Activated CD4-positive, alpha-beta T cell treated with anti-CD3 and anti-CD28 coated beads, Interleukin-2, amount 50 U/mL, for 48 hours (primary cell): ENCODE measurements around the gene DLX4.

Experiments used
- DNase-seq, 2 experiments: peaks; one replicate each; pipeline ENCODE4 v3.0.0-alpha.2; 2020

The DLX4 gene

DNA sequence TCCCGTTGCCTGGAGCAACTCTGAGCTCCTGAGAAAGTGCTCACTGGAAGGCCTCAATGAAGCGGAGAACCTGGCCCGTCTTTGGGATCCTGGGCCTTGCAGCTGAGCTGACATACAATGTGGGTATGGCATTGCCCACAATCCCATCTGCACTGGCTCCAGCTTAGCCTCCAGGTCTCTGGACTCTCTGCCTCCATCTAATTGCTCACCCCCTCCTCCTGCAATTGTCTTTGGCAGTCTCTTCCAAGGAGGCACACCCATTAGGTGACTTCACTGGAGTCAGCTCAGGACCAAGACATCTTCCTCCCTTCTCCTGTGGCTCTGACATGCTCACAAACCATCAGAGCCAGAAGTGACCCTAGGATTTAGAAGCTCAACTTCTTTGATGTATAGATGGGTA lies 1.5 kb downstream of the DLX4 start:
- no peak for DNase-seq

DNA sequence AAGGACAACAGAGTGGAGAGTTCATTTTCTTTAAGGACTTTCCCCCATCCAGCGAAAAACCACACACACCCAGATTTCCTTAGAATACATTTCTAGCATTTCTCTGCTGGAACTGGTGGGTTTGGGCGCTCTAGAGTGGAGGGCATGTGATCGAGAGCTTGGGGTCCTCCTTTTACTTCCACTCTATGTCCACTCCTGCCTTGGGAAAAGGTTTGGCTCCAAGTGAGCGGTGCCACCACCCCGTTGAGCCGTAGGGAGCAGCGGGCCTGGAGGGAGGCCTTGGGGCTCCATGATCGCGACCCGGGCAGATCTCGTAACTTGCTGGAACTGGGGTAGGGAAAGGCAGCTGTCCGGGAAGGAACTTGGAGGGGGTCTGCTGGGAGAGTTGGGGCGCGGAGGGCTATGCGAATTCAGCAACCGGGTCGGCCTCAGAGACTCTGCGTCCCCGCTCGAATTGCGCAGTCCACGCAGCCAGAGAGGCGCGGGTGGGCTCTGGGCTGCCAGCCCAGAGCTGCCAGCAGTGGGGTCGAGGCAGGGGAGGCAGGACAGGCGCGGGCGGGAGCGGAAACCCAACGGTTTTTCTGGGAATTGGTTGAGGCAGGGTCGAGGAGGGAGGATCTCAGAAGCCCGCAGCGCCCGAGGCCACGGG lies 2.3 kb downstream of the DLX4 start:
- no peak for DNase-seq

DNA sequence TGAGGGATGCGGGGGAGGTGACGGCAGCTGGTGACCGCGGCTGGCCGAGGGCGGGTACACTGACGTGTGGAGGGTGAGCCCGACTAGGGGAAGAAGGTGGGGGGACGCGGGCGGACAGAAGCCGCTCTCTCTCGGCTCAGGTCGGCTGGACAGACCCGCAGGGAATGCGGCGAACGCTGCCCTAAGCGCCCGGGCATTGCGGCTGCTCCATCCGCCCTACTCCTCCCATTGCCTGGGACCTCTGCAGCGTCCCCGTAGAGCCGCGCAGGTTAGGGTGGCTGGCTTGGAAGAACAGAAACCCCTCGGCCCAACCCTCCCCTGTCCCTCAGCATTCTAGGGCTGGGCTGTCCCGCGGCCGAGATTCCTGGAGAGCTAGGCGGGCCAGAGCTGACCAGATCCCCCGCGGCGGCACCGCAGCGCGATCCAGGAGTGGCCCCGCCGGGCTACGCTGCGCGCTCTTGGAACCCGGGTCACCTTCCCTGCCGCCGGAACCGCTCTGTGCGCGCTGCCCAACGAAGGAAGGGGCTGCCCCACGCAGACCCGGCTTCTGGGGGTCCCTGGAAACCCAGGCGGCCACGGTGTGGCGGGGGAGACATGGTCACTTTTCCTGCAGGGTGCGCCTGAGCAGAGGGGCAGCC lies 3.0 kb downstream of the DLX4 start:
- DNase-seq = no peak

DNA sequence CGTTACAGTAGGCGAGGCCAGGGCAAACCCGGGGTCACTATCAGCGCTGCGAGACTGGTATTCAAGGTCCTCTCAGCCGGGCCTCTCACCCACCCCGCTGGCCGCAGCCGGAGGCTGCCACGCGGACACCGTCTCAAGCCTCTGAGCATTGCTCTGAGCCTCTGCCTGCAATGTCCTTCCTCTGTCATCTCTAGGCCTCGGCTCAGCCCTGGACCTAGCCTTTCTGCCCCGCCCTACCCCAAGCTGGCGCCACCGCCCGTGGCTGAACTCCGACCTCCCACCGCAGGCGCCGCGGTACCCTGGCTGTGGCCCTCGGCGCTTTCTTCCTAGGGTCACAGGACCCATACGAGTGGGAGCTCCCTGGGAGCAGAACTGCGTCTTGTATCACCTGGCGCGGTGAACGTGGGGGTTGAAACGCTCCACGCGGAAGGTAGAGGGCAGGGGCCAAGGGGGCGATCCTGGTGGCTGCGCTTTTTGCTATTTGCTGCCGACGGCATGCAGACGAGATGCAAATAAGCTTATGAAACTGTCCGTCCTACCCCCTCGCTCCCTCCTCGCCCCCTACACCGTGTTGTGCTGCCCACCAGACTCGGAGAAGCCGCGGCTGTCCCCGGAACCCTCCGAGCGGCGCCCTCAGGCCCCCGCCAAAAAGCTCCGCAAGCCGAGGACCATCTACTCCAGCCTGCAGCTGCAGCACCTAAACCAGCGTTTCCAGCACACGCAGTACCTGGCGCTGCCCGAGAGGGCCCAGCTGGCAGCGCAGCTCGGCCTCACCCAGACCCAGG lies 3.7 kb downstream of the DLX4 start:
- no peak for DNase-seq

DNA sequence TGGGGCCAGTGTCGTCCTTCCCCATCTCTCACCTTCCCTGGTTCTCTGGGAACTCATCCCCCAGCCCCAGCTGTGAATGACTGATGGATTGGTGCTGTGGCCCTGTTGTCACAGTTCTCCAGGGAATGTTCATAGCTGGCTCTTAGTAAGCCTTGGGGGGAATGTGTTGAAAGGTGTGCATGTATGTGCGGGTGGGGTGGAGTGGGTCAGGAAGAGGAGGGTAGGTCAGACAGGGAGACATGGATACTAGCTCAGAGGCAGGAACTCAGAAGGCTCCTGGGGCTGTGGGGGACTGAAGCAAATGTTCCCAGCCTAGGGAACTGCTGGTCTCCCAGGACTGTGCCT lies 4.3 kb downstream of the DLX4 start:
- no peak for DNase-seq

DNA sequence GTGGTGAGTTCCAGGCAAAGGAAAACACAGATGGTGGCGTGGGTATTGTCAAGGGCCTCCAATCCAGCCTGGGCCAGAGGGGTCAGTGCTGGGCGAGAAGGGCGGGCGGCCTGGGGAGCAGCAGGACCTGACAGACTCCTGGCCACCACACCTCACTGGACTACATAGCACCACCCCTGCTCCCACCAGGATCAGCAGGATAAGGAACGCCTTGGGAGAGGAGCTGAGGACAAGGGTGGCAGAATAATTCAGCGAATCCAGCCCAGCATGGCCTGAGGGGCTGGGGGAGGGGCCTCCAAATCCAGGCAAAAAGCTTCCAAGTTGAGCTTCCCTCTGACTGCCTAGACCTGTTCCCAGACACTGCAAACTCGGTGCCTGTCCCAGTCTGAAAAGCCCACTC lies 6.5 kb downstream of the DLX4 start:
- no peak for DNase-seq

DNA sequence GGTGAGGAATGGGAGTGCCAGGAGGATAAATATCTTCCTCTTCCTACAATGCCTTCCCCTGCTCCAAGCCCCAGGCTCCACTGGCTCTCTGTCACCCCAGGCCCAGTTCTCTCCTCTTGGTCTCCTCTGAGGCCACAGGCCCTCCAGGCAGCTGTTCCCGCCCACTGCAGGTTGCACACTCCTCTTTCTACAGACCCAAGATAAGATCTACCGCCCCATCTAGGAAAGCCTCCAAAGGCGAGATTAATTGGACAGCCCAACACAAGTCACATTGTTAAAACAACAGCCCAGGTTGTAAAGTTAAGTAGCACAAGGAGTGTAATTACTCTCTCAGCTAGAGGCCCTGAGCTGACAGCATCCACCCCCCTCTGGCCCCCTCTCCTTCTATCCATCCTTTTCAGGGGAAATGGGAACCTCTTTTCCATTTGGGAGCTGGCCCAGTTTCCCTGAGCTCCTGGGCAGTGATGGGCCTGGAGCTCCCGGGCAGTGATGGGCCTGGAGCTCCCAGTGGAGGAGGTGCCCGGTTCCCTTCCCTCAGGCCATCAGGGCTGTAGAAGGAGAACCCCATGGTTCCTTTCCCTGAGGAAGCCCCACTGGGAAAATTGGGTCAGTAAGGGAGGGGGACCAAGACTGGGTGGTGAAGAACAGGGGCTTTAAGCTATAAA lies 7.3 kb downstream of the DLX4 start:
- DNase-seq = no peak

DNA sequence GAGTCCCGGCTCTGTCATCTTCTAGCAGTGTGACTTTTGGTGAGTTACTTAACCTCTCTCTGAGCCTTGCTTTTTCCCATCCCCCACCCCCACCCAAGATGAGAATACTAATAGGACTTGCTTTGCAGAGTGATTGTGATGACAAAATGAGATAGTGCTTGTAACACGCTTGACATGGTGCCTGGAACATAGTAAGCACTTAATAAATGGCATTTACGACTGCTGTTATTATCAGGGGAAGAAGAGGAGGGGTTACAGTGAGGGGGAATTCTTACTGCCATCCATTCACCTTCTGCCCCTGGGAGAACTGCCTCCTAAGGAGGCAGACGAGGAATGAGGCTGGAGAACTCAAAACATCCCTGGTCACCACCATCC lies 7.8 kb downstream of the DLX4 start:
- no peak for DNase-seq

DNA sequence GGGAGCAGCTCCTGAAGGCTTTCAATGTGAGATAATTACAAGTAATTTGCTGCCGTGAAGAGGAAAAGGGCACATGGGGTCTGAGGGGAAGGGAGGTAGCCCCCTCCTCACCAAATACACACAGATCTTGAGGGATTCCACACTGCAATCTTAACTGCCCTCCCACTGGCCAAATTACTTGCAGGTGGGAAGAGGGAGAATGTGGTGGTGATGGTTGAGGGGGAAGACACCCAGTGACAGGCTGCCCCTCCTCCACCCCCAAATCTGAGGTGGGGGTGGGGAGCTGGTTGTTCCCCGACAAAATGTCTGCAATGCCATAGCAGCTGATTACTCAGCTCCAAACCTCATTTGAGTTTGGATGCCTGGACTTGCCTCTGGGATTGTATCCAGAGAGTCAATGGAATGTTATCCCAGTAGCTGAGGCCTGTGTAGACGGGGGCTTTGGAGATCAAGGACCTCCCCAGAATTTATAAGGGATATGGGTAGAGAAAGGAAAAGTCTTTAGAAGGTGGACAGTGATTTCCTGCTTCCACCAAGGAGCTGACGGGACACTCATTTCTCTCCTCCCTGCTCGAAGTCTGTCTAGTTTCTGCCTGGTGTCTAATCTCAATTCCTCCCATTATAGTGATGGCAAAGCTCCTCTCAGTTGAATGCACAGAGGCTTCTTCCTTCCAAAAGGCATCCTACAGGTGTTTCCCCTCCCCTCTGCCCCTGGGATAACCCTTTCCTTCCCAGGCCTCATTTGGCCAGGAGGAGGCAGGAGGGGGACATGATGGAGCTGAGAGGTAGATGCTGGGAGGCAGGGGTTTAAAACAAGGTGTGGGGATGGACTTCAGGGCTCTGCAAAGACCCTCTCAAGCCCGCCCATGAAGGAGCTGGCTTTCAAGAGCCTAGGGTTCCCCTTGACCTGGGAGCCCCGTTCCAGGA lies 8.7 kb downstream of the DLX4 start:
- DNase-seq = no peak

DNA sequence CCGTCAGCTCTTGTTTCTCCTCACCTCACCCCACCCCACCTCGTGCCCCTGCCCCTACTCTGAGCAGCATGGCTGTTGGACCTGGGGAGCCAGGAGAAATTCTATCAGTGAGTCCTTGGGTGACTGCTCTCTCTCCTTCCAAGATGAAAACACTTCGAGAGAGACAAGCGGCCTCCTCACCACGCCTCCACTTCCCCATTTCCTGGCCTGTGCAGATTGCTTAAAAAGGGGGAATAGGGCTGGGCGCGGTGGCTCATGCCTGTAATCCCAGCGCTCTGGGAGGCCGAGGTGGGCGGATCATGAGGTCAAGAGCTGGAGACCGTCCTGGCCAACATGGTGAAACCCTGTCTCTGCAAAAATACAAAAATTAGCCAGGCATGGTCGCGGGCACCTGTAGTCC lies 9.5 kb downstream of the DLX4 start:
- DNase-seq = no peak

DNA sequence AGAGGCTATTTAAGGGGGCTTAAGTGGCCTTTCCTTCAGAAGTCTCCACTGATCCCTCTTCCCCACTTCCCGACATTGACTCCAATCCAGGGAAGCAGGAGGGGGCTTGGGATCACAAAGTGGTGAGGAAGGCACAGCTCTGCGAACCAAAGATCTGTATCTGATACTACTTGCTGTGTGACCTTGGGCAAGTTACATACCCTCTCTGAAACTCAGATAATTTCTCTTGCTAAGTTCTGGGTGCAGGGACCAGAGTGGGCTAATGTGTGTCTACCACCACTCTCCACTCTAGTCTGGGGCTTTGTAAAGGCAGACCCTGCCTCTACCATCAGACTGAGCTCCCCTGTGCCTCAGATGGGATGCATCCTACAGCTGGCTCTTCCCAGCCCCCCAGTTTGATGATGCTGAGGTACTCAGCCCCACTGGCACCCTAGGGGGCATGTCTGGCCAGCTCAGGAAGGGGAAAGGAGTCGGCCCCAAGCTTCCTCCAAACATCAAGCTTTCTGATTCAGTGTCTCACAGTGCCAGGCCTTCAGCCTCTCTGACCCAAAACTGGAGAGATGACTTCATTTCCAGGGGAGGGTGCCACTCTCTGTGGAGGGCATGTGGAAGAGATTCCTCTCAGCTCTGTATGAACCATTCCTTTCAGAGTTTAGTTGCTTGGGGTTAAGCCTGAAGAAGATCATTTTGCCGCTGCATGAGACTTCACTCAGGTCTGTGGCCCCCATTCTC lies 10.9 kb downstream of the DLX4 start:
- no peak for DNase-seq

DNA sequence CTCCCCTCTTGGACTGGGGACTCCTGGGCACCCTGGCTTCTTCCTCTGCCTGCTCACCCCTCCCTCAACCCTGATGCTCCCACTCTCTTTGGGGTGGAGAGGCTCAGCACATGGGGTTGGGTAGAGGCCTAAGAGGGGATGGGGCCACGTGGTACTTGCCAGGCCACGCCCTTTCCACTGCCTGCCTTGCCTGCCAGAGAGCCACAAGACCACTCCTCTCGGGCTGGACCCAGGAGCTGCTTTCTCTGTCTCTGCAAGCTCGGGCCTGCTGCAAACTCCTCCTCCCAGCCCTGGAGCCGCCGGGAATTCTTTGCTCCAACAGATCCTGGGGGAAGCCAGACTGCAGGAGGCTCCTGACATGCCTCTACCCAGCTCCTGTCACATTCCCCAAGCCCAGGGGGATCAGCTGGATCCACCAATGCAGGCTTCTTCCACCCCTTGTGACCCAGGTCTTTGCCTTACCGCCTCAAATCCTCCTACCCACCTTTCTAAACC lies 11.8 kb downstream of the DLX4 start:
- no peak for DNase-seq

DNA sequence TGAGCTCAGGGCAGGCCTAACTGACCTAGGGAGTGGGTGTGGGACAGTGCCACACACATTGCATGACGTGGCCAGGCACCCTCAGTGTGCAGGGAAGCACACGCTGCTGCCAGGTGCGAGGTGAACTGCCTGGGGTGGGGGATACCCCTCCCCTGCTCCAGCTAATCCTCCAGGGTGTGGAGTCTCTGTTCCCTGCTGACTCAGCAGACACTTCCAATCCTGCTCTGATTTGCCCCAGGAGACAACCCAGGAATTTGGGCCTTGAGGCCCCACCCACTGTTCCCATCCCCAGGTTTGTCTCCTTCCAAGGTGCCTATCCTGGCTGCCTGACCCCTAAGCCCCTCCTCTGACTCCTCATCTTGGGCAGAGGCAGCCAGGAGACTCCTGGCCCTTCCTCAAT lies 15.3 kb downstream of the DLX4 start:
- DNase-seq = no peak

DNA sequence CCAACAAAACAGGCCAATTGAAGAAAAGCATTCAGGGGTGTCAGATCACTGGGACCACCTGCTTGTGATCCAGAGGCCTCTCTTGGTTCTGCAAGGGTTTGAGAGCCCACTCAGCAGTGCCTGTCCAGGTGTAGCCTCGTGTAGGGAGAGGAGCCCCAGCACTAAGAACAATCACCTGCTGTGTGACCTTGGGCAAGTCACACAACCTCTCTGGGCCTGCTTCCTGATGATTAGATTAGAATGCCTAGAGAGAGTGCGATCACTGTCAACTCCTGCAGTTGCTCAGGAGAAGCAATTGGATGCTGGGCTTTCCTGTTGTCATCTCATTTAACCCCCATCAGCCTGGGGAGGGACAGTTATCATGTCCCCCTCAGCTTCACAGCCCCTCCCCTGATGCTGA lies 15.8 kb downstream of the DLX4 start:
- no peak for DNase-seq

DNA sequence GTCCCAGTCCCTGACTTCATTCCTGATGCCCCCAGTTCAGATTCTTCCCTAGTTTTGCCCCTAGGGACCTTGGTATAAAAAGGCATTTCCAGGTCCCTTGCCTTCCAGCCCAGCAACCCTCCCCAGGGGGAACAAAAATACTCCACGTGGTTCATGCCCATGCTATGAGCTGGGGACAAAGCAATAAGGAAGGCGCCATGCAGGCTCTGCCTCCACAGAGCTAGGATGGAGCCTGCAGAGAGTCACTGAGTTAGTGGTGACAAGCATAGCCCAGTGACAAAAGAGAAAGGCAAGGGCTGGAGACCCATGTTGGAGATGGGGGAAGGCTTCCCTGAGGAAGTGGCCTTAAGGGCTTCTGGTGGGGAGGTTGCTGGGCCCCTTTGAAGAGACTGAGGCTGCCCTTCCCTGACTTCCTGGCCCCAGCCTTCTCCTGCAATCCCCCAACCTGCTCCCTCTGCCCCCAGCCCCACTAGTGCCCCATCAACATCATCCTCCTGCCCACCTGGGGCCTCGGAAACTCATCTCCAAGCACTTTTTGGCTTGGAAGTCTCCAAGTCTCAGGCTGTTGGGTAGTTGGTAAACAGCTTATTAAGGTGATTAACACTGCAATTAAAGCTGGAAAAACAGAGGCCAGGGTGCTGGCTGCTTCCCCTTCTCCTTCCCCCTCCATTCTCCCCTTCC lies 16.5 kb downstream of the DLX4 start:
- DNase-seq = no peak

DNA sequence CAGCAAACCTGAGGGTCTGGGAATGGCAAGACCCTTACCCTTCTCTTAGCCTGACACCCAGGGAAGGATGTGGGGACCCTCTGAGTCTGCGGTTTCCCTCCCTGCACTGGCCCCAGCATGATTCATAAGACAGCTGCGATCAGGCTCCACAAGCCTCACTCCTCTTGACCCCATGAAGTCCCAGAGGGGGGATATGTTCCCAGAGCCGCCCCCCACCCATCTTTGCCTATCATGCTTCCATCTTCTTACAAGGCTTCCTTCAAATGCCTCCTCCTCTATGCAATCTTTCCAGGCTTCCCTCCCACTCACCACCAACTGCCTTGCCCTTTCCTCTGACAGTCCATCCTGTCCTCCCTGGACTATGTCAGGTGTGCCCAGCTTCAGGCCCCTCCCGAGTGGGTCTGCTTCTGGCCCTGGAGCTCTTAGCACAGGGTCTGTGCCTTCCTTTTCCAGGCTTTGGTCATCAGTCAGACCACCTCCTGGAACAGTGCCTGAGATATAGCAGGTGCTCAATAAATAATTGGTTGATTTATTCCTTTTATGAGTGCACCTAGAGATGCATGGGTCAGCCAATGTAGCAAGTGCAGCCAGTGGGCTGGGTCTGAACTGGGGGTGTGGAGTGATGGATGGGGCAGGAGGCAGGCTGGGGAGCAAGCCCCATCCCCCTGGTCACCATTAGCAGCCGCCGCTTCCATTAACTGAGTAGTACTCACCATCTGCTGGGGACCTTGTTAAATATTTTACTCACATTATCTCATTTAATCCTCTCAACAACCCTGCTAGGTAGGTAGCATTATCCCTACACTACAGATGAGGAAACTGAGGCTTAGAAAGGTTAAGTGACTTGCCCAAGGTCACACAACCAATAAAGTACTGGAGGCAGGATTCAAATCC lies 17.7 kb downstream of the DLX4 start:
- no peak for DNase-seq

DNA sequence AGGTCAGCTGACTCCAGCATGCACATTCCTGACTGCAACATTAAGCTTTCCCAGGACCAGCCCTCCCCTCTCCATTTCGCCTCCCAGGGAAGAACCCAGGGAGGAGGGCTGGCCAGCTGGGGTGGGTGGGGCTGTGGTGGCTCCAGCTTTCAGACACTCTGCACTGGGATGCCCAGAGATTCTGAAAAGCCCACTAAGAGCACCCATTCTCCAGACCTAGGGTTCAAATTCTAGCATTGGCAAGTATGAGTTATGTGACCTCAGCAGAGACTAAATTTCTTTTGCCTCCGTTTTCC lies 18.2 kb downstream of the DLX4 start:
- no peak for DNase-seq

DNA sequence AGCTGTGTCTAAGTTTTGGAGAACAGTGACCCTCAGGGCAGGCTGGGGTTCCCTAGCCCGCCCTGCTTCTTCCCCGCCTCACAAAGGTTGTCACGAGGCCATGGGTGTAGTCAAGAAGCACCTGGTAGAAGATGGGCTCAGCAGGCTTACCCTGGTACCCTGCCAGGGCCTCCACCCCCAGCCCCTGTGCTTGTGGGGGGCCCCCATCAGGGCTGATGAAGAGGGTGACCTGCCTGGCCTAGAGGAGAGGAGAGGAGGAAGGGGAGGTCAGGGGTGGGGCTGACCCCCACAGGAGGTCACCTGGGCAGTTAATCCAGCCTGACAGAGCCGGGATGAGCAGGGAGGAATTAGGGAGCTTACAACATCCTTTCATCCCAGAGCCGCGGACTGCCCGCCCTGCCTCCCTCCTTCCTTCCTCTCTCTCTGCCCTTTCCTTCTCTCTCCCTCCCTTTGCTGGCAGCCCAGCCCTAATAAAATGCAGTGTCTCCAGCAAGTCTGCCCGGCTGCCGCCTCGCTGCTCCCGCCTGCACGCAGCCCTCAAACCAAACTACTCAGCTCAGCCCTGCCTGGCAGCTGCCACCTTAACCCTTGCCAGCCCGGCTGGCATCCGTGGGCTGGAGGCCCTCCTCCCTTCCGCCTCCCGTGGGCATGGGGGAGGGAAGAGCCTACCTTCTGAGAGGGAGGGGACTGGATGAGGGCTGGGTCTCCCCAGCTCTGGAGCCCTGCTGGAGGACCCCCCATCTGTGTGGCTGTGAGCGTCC lies 18.9 kb downstream of the DLX4 start:
- DNase-seq = no peak

DNA sequence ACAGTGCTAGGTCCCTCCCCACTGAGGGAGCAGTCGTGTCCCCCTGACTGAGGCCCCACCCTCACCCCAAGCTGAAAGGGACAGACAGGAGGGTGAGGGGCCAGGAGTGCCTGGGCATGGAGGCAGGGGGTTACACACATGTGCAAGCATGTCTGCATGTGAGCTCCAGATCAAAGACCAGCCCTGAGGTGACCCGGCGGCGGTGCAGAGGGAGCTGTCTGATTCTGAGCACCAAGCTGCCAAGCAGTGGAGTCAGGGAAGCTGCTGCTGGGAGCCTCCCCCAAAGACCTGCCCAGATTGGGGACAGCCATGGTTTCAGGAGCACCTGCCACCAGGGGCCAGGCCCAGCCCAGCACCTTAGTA lies 20.5 kb downstream of the DLX4 start:
- DNase-seq = no peak

DNA sequence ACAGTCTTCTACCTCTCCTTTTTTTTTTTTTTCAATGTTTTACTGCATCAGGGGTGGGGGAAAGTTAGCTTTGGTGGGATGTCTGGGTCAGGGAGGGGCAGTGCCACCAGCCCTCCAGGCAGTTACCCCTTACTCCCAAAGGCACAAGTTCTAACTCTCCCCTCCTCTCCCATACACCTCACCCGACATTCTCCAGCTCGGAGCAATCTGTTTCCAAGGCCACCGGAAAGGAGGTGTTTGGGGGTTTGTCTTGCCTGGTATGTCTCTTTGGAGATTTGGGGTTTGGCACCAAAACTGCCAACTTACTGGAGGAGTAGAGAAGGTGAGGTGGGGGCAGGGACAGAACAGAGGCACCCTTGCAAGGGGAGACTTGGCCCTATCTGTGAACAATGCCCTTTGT lies 21.3 kb downstream of the DLX4 start:
- no peak for DNase-seq
